GM21723 (cell line): ENCODE measurements around the gene TOR1AIP2.
"Not testable (repeated sequence)": the region's sequence is repeated elsewhere in the genome, so short reads cannot be mapped to it uniquely, and the experiment has no call there.

Experiments used
- ATAC-seq: cut with Tn5 transposase; IDR thresholded peaks from one replicate; pipeline ENCODE4 v1.9.1; 2021; ENCODE audit warnings: mild to moderate bottlenecking, moderate library complexity; ENCODE audit not compliant: unreplicated experiment

TOR1AIP2 gene

GRCh38 chr1:179808503-179808902, 69.1 kb downstream of the TOR1AIP2 start:
- no peak for ATAC-seq

- no peak for ATAC-seq
These were observed 69.7 kb downstream of the TOR1AIP2 start for GRCh38 chr1:179807691-179808485.

GRCh38 chr1:179807291-179807690, 70.3 kb downstream of the TOR1AIP2 start:
- no peak for ATAC-seq

GRCh38 chr1:179806333-179806732, 71.3 kb downstream of the TOR1AIP2 start:
- no peak for ATAC-seq

GRCh38 chr1:179805291-179806195, 72.1 kb downstream of the TOR1AIP2 start:
- no peak for ATAC-seq

- not testable (repeated sequence) for ATAC-seq
These were observed 73.2 kb downstream of the TOR1AIP2 start for GRCh38 chr1:179804417-179804816.

GRCh38 chr1:179803918-179804317, 73.7 kb downstream of the TOR1AIP2 start:
- no peak for ATAC-seq

- no peak for ATAC-seq
These were observed 74.5 kb downstream of the TOR1AIP2 start for GRCh38 chr1:179803104-179803503.

- ATAC-seq: no peak
These were observed 77.1 kb downstream of the TOR1AIP2 start for GRCh38 chr1:179800481-179800880.

GRCh38 chr1:179798864-179799516, 78.6 kb downstream of the TOR1AIP2 start:
- ATAC-seq: no peak

- no peak for ATAC-seq
These were observed 79.3 kb downstream of the TOR1AIP2 start for GRCh38 chr1:179798213-179798863.

GRCh38 chr1:179794669-179795068, 82.9 kb downstream of the TOR1AIP2 start:
- ATAC-seq: no peak

- ATAC-seq: no peak
These were observed 83.5 kb downstream of the TOR1AIP2 start for GRCh38 chr1:179794146-179794545.

- ATAC-seq: no peak
These were observed 84.3 kb downstream of the TOR1AIP2 start for GRCh38 chr1:179793281-179793680.
